GM23338 (cell line): ENCODE data around the gene FNIP2. TPM values are rescaled to one million over a fixed set of nuclear protein-coding genes. Genes with fewer than 3 reads are reported as not detected.
"Not testable (repeated sequence)": the region's sequence is repeated elsewhere in the genome, so short reads cannot be mapped to it uniquely, and the experiment has no call there.

Source experiments
- ATAC-seq: fragments of 200-7000 bp; cut with Tn5 transposase; 3 replicates; pipeline ENCODE4 v1.9.1; 2020
- DNase-seq: peaks from one replicate; pipeline ENCODE4 v3.0.0-alpha.2; 2015; ENCODE audit warnings: low spot score
- H2AFZ ChIP-seq: fragments of 200-600 bp; sonication (generic); 2 replicates; pipeline ENCODE4 v1.8.0; 2016; ENCODE audit warnings: antibody characterized with exemption, mild to moderate bottlenecking, moderate library complexity
- H3F3A ChIP-seq: fragments of 200-600 bp; sonication (generic); replicated peaks from 2 replicates; pipeline ENCODE4 v1.8.0; 2017; ENCODE audit warnings: antibody characterized with exemption, mixed run types, low read depth
- H3K27ac ChIP-seq: fragments of 200-600 bp; sonication (generic); 2 replicates; pipeline ENCODE4 v1.6.1; 2016; ENCODE audit warnings: low read depth
- H3K27me3 ChIP-seq: fragments of 200-600 bp; sonication (generic); 2 replicates; pipeline ENCODE4 v1.8.0; 2016; ENCODE audit warnings: mild to moderate bottlenecking, mixed run types, moderate library complexity; ENCODE audit not compliant: insufficient read depth
- H3K36me3 ChIP-seq: fragments of 200-600 bp; sonication (generic); 2 replicates; pipeline ENCODE4 v1.8.0; 2016; ENCODE audit warnings: mild to moderate bottlenecking; ENCODE audit not compliant: insufficient read depth
- H3K4me1 ChIP-seq: fragments of 200-600 bp; sonication (generic); 2 replicates; pipeline ENCODE4 v1.8.0; 2016; ENCODE audit warnings: mild to moderate bottlenecking, moderate library complexity; ENCODE audit not compliant: insufficient read depth
- H3K4me2 ChIP-seq: fragments of 200-600 bp; sonication (generic); 2 replicates; pipeline ENCODE4 v1.7.1; 2017; ENCODE audit warnings: mixed run types
- H3K4me3 ChIP-seq: fragments of 200-600 bp; sonication (generic); 2 replicates; pipeline ENCODE4 v1.6.1; 2016; ENCODE audit warnings: mixed run types
- H3K79me2 ChIP-seq: fragments of 200-600 bp; sonication (generic); replicated peaks from 2 replicates; pipeline ENCODE4 v1.8.0; 2017; ENCODE audit warnings: mild to moderate bottlenecking; ENCODE audit not compliant: insufficient read depth
- H3K9me2 ChIP-seq: fragments of 200-600 bp; sonication (generic); 2 replicates; pipeline ENCODE4 v1.8.0; 2017; ENCODE audit not compliant: insufficient read depth
- H4K20me1 ChIP-seq: fragments of 200-600 bp; sonication (generic); replicated peaks from 2 replicates; pipeline ENCODE4 v1.8.0; 2017; ENCODE audit warnings: mild to moderate bottlenecking; ENCODE audit not compliant: insufficient read depth
- H3K27ac Mint-ChIP-seq: 2 replicates; pipeline ENCODE4 v1.8.0; 2020; ENCODE audit warnings: inconsistent platforms, mild to moderate bottlenecking, moderate library complexity, mixed read lengths
- H3K27me3 Mint-ChIP-seq: 3 replicates; pipeline ENCODE4 v1.8.0; 2022; ENCODE audit warnings: low read depth, mild to moderate bottlenecking, moderate library complexity, mixed read lengths, inconsistent platforms; ENCODE audit not compliant: insufficient read depth, poor library complexity
- H3K36me3 Mint-ChIP-seq: 3 replicates; pipeline ENCODE4 v1.8.0; 2021; ENCODE audit warnings: low read depth, mild to moderate bottlenecking, inconsistent platforms, moderate library complexity, mixed read lengths
- H3K4me1 Mint-ChIP-seq: 3 replicates; pipeline ENCODE4 v1.8.0; 2020; ENCODE audit warnings: mild to moderate bottlenecking, inconsistent platforms, mixed read lengths
- H3K4me3 Mint-ChIP-seq: 3 replicates; pipeline ENCODE4 v1.8.0; 2021; ENCODE audit warnings: moderate library complexity, mild to moderate bottlenecking, inconsistent platforms, mixed read lengths
- H3K9me3 Mint-ChIP-seq: 3 replicates; pipeline ENCODE4 v1.8.0; 2020; ENCODE audit warnings: moderate library complexity, mild to moderate bottlenecking, inconsistent platforms, mixed read lengths
- EZH2phosphoT487 ChIP-seq: fragments of 200-600 bp; sonication (generic); IDR thresholded peaks from one replicate; pipeline ENCODE4 v1.8.1; 2018; ENCODE audit warnings: antibody characterized with exemption; ENCODE audit not compliant: unreplicated experiment
- NANOG ChIP-seq: IDR thresholded peaks from 2 replicates; pipeline ENCODE4 v1.6.1; 2016; ENCODE audit warnings: antibody characterized with exemption, borderline replicate concordance
- POLR2AphosphoS5 ChIP-seq: IDR thresholded peaks from 2 replicates; pipeline ENCODE4 v1.6.1; 2016; ENCODE audit warnings: antibody characterized with exemption, low read depth
- STAT1 ChIP-seq: IDR thresholded peaks from one replicate; pipeline ENCODE4 v1.6.1; 2016; ENCODE audit warnings: antibody characterized with exemption; ENCODE audit not compliant: unreplicated experiment
- ZNF331 ChIP-seq: fragments of 250-450 bp; sonication (Bioruptor Pico); IDR thresholded peaks from 2 replicates; pipeline ENCODE4 v1.5.0; 2020; ENCODE audit warnings: low read depth, mild to moderate bottlenecking, moderate library complexity
- polyA plus RNA-seq: library from polyadenylated mRNA; unstranded; fragments of >200 nt; fragmentation: Nextera tagmentation; extraction: Ambion mirVana; gene quantifications from 2 replicates; pipeline ENCODE4 v1.2.1, GENCODE V29; 2016
- total RNA-seq: library from RNA; depleted of rRNA; stranded (reverse); fragments of >200 nt; shearing (Covaris generic); gene quantifications from 2 replicates; pipeline ENCODE4 v1.2.3, GENCODE V29; 2014
- TF ChIP-seq, protein P1 (sequence below): IDR thresholded peaks from 2 replicates; pipeline ENCODE4 v1.6.1; 2016; ENCODE audit warnings: antibody characterized with exemption
- TF ChIP-seq, protein P2 (sequence below): IDR thresholded peaks from one replicate; pipeline ENCODE4 v1.6.1; 2018; ENCODE audit warnings: antibody characterized with exemption; ENCODE audit not compliant: unreplicated experiment
- TF ChIP-seq, protein P3 (sequence below): fragments of 250-450 bp; sonication (Bioruptor Pico); IDR thresholded peaks from 2 replicates; pipeline ENCODE4 v1.5.0; 2020; ENCODE audit warnings: mild to moderate bottlenecking, moderate library complexity

The FNIP2 gene
- total and polyA plus RNA-seq, 2 experiments from 2014 or later = 2.7 to 17.2 TPM

DNA sequence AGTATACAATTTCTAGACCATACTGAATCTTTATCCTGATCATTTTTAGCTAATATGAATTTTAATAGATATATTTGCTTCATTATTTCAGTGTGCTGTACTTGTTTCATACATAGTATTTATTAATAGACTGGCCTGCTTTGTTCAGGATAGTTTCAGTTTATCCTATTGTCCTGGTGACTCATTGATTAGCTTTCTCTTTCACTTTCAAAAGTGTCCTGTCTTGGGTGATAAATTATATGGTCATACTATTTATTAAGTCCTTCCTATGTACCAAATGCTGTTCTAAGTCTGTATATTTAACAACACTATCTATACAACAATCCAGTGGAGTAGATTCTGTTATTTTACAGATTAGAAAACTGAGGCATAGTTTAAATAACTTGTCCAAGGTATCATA, 180.3 kb downstream of the FNIP2 start:
- Mint-ChIP-seq H3K4me1 (peaks cover 12% of the 10 kb centered on the region), H3K27me3 (peaks cover 3% of the 10 kb centered on the region), H3K36me3 (peaks cover 20% of the 10 kb centered on the region), H3K4me3 (no peak overlapping the region), H3K27ac (no peak overlapping the region), H3K9me3 (peaks cover 27% of the 10 kb centered on the region)
- DNase-seq = no peak
- no peaks in the 10 kb centered on the region for H3K27me3 ChIP-seq
- no peak overlapping the region for H2AFZ ChIP-seq
- no peak overlapping the region for H3K27ac ChIP-seq
- no peak overlapping the region for H3K4me3 ChIP-seq
- no peaks in the 10 kb centered on the region; the same call in 1 of the 2 replicates for H3K36me3 ChIP-seq
- no peaks in the 10 kb centered on the region for H3K4me1 ChIP-seq
- no peaks in the 10 kb centered on the region for H3F3A ChIP-seq
- no peak overlapping the region for H3K4me2 ChIP-seq
- ATAC-seq = no peak
- no peaks in the 10 kb centered on the region for H3K9me2 ChIP-seq
- no peak for TF ChIP-seq STAT1
- TF ChIP-seq POLR2AphosphoS5 = no peak
- no peak for TF ChIP-seq ZNF331 (CRISPR knock-in tag)
- TF ChIP-seq NANOG = no peak
- no peak for TF ChIP-seq EZH2phosphoT487
- TF ChIP-seq, protein P1, sequence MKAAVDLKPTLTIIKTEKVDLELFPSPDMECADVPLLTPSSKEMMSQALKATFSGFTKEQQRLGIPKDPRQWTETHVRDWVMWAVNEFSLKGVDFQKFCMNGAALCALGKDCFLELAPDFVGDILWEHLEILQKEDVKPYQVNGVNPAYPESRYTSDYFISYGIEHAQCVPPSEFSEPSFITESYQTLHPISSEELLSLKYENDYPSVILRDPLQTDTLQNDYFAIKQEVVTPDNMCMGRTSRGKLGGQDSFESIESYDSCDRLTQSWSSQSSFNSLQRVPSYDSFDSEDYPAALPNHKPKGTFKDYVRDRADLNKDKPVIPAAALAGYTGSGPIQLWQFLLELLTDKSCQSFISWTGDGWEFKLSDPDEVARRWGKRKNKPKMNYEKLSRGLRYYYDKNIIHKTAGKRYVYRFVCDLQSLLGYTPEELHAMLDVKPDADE = no peak
- TF ChIP-seq, protein P2, sequence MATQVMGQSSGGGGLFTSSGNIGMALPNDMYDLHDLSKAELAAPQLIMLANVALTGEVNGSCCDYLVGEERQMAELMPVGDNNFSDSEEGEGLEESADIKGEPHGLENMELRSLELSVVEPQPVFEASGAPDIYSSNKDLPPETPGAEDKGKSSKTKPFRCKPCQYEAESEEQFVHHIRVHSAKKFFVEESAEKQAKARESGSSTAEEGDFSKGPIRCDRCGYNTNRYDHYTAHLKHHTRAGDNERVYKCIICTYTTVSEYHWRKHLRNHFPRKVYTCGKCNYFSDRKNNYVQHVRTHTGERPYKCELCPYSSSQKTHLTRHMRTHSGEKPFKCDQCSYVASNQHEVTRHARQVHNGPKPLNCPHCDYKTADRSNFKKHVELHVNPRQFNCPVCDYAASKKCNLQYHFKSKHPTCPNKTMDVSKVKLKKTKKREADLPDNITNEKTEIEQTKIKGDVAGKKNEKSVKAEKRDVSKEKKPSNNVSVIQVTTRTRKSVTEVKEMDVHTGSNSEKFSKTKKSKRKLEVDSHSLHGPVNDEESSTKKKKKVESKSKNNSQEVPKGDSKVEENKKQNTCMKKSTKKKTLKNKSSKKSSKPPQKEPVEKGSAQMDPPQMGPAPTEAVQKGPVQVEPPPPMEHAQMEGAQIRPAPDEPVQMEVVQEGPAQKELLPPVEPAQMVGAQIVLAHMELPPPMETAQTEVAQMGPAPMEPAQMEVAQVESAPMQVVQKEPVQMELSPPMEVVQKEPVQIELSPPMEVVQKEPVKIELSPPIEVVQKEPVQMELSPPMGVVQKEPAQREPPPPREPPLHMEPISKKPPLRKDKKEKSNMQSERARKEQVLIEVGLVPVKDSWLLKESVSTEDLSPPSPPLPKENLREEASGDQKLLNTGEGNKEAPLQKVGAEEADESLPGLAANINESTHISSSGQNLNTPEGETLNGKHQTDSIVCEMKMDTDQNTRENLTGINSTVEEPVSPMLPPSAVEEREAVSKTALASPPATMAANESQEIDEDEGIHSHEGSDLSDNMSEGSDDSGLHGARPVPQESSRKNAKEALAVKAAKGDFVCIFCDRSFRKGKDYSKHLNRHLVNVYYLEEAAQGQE = no peak
- TF ChIP-seq, protein P3, sequence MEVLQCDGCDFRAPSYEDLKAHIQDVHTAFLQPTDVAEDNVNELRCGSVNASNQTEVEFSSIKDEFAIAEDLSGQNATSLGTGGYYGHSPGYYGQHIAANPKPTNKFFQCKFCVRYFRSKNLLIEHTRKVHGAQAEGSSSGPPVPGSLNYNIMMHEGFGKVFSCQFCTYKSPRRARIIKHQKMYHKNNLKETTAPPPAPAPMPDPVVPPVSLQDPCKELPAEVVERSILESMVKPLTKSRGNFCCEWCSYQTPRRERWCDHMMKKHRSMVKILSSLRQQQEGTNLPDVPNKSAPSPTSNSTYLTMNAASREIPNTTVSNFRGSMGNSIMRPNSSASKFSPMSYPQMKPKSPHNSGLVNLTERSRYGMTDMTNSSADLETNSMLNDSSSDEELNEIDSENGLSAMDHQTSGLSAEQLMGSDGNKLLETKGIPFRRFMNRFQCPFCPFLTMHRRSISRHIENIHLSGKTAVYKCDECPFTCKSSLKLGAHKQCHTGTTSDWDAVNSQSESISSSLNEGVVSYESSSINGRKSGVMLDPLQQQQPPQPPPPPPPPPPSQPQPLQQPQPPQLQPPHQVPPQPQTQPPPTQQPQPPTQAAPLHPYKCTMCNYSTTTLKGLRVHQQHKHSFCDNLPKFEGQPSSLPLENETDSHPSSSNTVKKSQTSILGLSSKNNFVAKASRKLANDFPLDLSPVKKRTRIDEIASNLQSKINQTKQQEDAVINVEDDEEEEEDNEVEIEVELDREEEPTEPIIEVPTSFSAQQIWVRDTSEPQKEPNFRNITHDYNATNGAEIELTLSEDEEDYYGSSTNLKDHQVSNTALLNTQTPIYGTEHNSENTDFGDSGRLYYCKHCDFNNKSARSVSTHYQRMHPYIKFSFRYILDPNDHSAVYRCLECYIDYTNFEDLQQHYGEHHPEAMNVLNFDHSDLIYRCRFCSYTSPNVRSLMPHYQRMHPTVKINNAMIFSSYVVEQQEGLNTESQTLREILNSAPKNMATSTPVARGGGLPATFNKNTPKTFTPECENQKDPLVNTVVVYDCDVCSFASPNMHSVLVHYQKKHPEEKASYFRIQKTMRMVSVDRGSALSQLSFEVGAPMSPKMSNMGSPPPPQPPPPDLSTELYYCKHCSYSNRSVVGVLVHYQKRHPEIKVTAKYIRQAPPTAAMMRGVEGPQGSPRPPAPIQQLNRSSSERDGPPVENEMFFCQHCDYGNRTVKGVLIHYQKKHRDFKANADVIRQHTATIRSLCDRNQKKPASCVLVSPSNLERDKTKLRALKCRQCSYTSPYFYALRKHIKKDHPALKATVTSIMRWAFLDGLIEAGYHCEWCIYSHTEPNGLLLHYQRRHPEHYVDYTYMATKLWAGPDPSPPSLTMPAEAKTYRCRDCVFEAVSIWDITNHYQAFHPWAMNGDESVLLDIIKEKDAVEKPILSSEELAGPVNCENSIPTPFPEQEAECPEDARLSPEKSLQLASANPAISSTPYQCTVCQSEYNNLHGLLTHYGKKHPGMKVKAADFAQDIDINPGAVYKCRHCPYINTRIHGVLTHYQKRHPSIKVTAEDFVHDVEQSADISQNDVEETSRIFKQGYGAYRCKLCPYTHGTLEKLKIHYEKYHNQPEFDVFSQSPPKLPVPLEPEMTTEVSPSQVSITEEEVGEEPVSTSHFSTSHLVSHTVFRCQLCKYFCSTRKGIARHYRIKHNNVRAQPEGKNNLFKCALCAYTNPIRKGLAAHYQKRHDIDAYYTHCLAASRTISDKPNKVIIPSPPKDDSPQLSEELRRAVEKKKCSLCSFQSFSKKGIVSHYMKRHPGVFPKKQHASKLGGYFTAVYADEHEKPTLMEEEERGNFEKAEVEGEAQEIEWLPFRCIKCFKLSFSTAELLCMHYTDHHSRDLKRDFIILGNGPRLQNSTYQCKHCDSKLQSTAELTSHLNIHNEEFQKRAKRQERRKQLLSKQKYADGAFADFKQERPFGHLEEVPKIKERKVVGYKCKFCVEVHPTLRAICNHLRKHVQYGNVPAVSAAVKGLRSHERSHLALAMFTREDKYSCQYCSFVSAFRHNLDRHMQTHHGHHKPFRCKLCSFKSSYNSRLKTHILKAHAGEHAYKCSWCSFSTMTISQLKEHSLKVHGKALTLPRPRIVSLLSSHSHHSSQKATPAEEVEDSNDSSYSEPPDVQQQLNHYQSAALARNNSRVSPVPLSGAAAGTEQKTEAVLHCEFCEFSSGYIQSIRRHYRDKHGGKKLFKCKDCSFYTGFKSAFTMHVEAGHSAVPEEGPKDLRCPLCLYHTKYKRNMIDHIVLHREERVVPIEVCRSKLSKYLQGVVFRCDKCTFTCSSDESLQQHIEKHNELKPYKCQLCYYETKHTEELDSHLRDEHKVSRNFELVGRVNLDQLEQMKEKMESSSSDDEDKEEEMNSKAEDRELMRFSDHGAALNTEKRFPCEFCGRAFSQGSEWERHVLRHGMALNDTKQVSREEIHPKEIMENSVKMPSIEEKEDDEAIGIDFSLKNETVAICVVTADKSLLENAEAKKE (CRISPR knock-in tag) = no peak
- H4K20me1 ChIP-seq = no peaks in the 10 kb centered on the region
- H3K79me2 ChIP-seq = no peaks in the 10 kb centered on the region

DNA sequence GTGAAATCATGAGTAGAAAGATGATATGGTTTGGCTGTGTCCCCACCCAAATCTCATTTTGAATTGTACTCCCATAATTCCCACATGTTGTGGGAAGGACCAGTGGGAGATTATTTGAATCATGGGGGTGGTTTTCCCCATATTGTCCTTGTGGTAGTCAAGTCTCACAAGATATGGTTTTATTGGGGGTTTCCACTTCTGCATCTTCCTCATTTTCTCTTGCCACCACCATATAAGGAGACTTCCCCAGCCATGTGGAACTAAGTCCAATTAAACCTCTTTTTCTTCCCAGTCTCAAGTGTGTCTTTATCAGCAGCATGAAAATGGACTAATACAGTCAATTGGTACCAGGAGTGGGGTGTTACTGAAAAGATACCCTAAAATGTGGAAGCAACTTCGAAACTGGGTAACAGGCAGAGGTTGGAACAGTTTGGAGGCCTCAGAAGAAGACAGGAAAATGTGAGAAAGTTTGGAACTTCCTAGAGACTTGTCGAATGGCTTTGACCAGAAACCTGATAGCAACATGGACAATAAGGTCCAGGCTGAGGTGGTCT, 183.5 kb downstream of the FNIP2 start:
- not testable (repeated sequence) for H2AFZ ChIP-seq, H3K4me2 ChIP-seq, H3K4me3 Mint-ChIP-seq, H3K27ac Mint-ChIP-seq, H3K4me1 ChIP-seq, H3K27me3 Mint-ChIP-seq, DNase-seq, H4K20me1 ChIP-seq, H3K4me1 Mint-ChIP-seq, H3F3A ChIP-seq, H3K36me3 ChIP-seq, H3K4me3 ChIP-seq, ATAC-seq, H3K27ac ChIP-seq, H3K27me3 ChIP-seq, H3K79me2 ChIP-seq, H3K9me2 ChIP-seq
- H3K9me3 Mint-ChIP-seq = peaks cover 30% of the 10 kb centered on the region
- H3K36me3 Mint-ChIP-seq = peaks cover 24% of the 10 kb centered on the region
